PC-3 (cell line): ENCODE results near the gene UQCC2.

ENCODE experiments used
- CTCF ChIP-seq: fragments of 300-600 bp; sonication (generic); conservative IDR thresholded peaks from 2 replicates; pipeline ENCODE4 v1.5.1; 2017; ENCODE audit warnings: antibody characterized with exemption, low read depth, mild to moderate bottlenecking, low read length
- EZH2 ChIP-seq: fragments of 300-600 bp; sonication (generic); IDR thresholded peaks from one replicate; pipeline ENCODE4 v1.6.1; 2017; ENCODE audit warnings: antibody characterized with exemption, mild to moderate bottlenecking, low read length; ENCODE audit not compliant: unreplicated experiment

DNA sequence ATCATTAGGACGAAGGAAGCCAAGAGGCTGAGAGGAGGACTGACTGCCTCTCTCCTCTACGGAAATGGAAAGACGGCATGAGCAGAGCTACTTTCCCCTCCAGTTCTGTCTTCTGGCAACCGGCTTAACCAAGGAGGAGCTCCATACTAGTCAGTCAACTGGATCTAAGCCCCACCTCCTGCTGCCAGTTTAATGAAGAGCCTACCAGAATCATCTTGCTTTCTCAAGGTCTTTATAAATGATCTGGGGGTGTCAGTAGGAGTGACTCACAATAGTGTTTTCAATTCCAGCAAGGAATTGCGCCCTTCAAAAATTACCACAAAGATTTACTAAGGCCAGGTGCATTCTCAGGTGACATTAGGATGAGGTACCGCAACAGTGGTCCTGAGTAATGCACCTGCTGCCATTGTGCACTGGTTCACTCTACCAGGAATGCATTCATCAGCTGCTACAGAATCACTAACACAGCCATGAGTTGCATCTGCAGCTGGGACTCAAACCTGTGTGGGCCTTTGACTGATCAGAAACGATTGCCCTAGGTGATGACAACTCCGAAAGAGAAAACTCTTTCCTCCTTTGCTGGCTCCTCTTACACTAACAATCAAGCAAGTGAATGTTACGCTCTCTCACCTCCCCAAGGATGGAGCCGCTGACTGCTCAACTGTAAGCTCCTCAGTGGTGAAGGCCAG lies 2.8 kb downstream of the UQCC2 start:
- no peak for TF ChIP-seq CTCF
- TF ChIP-seq EZH2: no peak
